H1 (cell line): Measurements from ENCODE around the gene ARHGDIG. TPM values are rescaled to one million over a fixed set of nuclear protein-coding genes. Genes with fewer than 3 reads are reported as not detected.

ENCODE experiments used
- CTCF ChIA-PET: fragments of 300-600 bp; sonication (Branson Sonifier 250); formaldehyde crosslinking; loops from one replicate; lab custom pipeline; 2021; ENCODE audit not compliant: partially characterized antibody; lab: Charles Lee
- POLR2A ChIA-PET: fragments of 300-600 bp; sonication (Branson Sonifier 250); formaldehyde crosslinking; loops from one replicate; lab custom pipeline; 2021; ENCODE audit warnings: inconsistent platforms; ENCODE audit not compliant: partially characterized antibody; lab: Charles Lee
- DNase-seq, 2 experiments: peaks; one replicate each; pipeline versions ENCODE4 v3.0.0 to v3.0.0-alpha.2; 2010 to 2022; ENCODE audit warnings: low spot score in 2 of 2, low read depth in 1 of 2, mixed read lengths in 1 of 2
- FAIRE-seq: peaks from 2 replicates; lab custom pipeline; 2011; peaks lifted over from hg19 to GRCh38; lab: Jason Lieb, UNC
- H2AFZ ChIP-seq: 2 replicates; pipeline ENCODE4 v1.8.1; 2012; ENCODE audit warnings: low read length, inconsistent platforms
- H2AK5ac ChIP-seq: 2 replicates; pipeline ENCODE4 v1.6.1; 2013; ENCODE audit warnings: low read depth, low read length
- H2BK120ac ChIP-seq: replicated peaks from 2 replicates; pipeline ENCODE3; 2013; ENCODE audit warnings: low read depth, low read length, inconsistent platforms
- H2BK12ac ChIP-seq: 2 replicates; pipeline ENCODE4 v1.6.1; 2013; ENCODE audit warnings: low read depth, low read length
- H2BK15ac ChIP-seq: 2 replicates; pipeline ENCODE4 v1.6.1; 2013; ENCODE audit warnings: low read length
- H2BK20ac ChIP-seq: 2 replicates; pipeline ENCODE4 v1.6.1; 2013; ENCODE audit warnings: low read length
- H2BK5ac ChIP-seq: 2 replicates; pipeline ENCODE4 v1.6.1; 2013; ENCODE audit warnings: low read depth, low read length
- H3K14ac ChIP-seq: 2 replicates; pipeline ENCODE4 v1.6.1; 2013; ENCODE audit warnings: inconsistent platforms; ENCODE audit not compliant: insufficient read length
- H3K18ac ChIP-seq: 2 replicates; pipeline ENCODE4 v1.6.1; 2013; ENCODE audit warnings: low read length; ENCODE audit errors: extremely low read depth
- H3K23ac ChIP-seq: 2 replicates; pipeline ENCODE4 v1.6.1; 2013; ENCODE audit warnings: inconsistent platforms; ENCODE audit not compliant: insufficient read length
- H3K23me2 ChIP-seq: 2 replicates; pipeline ENCODE4 v1.6.1; 2013; ENCODE audit warnings: low read depth, low read length
- H3K27ac ChIP-seq: 2 replicates; pipeline ENCODE4 v1.6.1; 2011; ENCODE audit warnings: low read depth, low read length, inconsistent platforms
- H3K27me3 ChIP-seq, 4 experiments: replicated peaks in 1 of 4; 1 replicate in 1 of 4; 2 replicates in 3 of 4; pipeline versions ENCODE4 v1.6.1 to v1.8.1; 2011 to 2013; ENCODE audit warnings: low read length in 3 of 4, mild to moderate bottlenecking in 3 of 4, inconsistent platforms in 2 of 4, mixed read lengths in 2 of 4, moderate library complexity in 1 of 4; ENCODE audit not compliant: control insufficient read depth in 3 of 4, insufficient read depth in 3 of 4; ENCODE audit errors: extremely low read depth in 1 of 4
- H3K36me3 ChIP-seq, 4 experiments: 2 replicates each; pipeline versions ENCODE4 v1.6.1 to v1.8.1; 2011 to 2013; ENCODE audit warnings: mild to moderate bottlenecking in 4 of 4, low read length in 3 of 4, moderate library complexity in 2 of 4, control low read depth in 1 of 4, inconsistent platforms in 1 of 4; ENCODE audit not compliant: insufficient read depth in 4 of 4, control insufficient read depth in 2 of 4
- H3K4ac ChIP-seq: replicated peaks from 2 replicates; pipeline ENCODE3; 2013; ENCODE audit warnings: low read length, low read depth, mixed read lengths, inconsistent platforms; ENCODE audit not compliant: insufficient read length
- H3K4me1 ChIP-seq, 4 experiments: replicated peaks in 1 of 4; 1 replicate in 1 of 4; 2 replicates in 3 of 4; pipeline versions ENCODE4 v1.6.1 to v1.8.1; 2011 to 2013; ENCODE audit warnings: low read length in 3 of 4, inconsistent platforms in 2 of 4, mixed read lengths in 1 of 4; ENCODE audit not compliant: insufficient read depth in 4 of 4, control insufficient read depth in 3 of 4
- H3K4me2 ChIP-seq, 2 experiments: 2 replicates each; pipeline versions ENCODE4 v1.6.1 to v1.8.1; 2011 to 2013; ENCODE audit warnings: low read depth in 2 of 2, low read length in 2 of 2, control low read depth in 1 of 2, inconsistent platforms in 1 of 2, mild to moderate bottlenecking in 1 of 2; ENCODE audit not compliant: insufficient read depth in 1 of 2
- H3K4me3 ChIP-seq, 4 experiments: fragments of 200-600, 300-600 bp in 1 of 4; sonication (generic), shearing (Covaris generic), sonication (Bioruptor Twin) in 1 of 4; 2 replicates each; pipeline versions ENCODE4 v1.5.1 to v1.8.1; 2011 to 2016; ENCODE audit warnings: low read length in 4 of 4, low read depth in 3 of 4, control low read depth in 2 of 4, inconsistent platforms in 2 of 4, mild to moderate bottlenecking in 2 of 4, mixed read lengths in 1 of 4, moderate library complexity in 1 of 4; ENCODE audit not compliant: insufficient read depth in 2 of 4; ENCODE audit errors: extremely low read depth in 1 of 4
- H3K56ac ChIP-seq: replicated peaks from 2 replicates; pipeline ENCODE3; 2013; ENCODE audit warnings: low read depth, mild to moderate bottlenecking, mixed read lengths, low read length, inconsistent platforms; ENCODE audit not compliant: insufficient read length
- H3K79me1 ChIP-seq: 2 replicates; pipeline ENCODE4 v1.6.1; 2013; ENCODE audit warnings: low read depth, low read length, control low read depth
- H3K79me2 ChIP-seq, 2 experiments: 2 replicates each; pipeline versions ENCODE4 v1.6.1 to v1.8.1; 2012 to 2013; ENCODE audit warnings: low read length in 2 of 2, mild to moderate bottlenecking in 2 of 2, inconsistent platforms in 1 of 2; ENCODE audit not compliant: insufficient read depth in 2 of 2, control insufficient read depth in 1 of 2
- H3K9ac ChIP-seq, 4 experiments: replicated peaks in 1 of 4; 1 replicate in 1 of 4; 2 replicates in 3 of 4; pipeline versions ENCODE4 v1.6.1 to v1.8.1; 2011 to 2013; ENCODE audit warnings: low read depth in 3 of 4, low read length in 3 of 4, control low read depth in 2 of 4, mild to moderate bottlenecking in 2 of 4, moderate library complexity in 2 of 4, inconsistent platforms in 1 of 4; ENCODE audit errors: extremely low read depth in 1 of 4
- H3K9me3 ChIP-seq, 2 experiments: 2 replicates each; pipeline versions ENCODE4 v1.6.1 to v1.8.1; 2012 to 2013; ENCODE audit warnings: mild to moderate bottlenecking in 2 of 2, moderate library complexity in 2 of 2, control low read depth in 1 of 2, inconsistent platforms in 1 of 2, low read depth in 1 of 2, low read length in 1 of 2, mixed read lengths in 1 of 2; ENCODE audit not compliant: insufficient read depth in 2 of 2
- H4K20me1 ChIP-seq, 2 experiments: replicated peaks in 1 of 2; 2 replicates each; pipeline versions ENCODE3 to v1.8.1; 2011 to 2013; ENCODE audit warnings: inconsistent platforms in 2 of 2, low read length in 2 of 2, mild to moderate bottlenecking in 1 of 2; ENCODE audit not compliant: insufficient read depth in 2 of 2, control insufficient read depth in 1 of 2
- H4K5ac ChIP-seq: 2 replicates; pipeline ENCODE4 v1.6.1; 2013; ENCODE audit warnings: low read length, low read depth, mixed read lengths, inconsistent platforms; ENCODE audit not compliant: insufficient read length
- H4K8ac ChIP-seq: 2 replicates; pipeline ENCODE4 v1.8.0; 2013; ENCODE audit warnings: mild to moderate bottlenecking, moderate library complexity, low read length, inconsistent platforms; ENCODE audit not compliant: insufficient read depth; ENCODE audit errors: extremely low read depth
- H4K91ac ChIP-seq: replicated peaks from 2 replicates; pipeline ENCODE3; 2013; ENCODE audit warnings: low read length, mixed read lengths, inconsistent platforms; ENCODE audit not compliant: insufficient read length
- ASH2L ChIP-seq: fragments of 200-600, 300-600 bp; sonication (generic); IDR thresholded peaks from one replicate; pipeline ENCODE4 v1.7.1; 2017; ENCODE audit warnings: low read length
- BRCA1 ChIP-seq: IDR thresholded peaks from 2 replicates; pipeline ENCODE4 v1.6.1; 2012; ENCODE audit warnings: low read depth, low read length, improper control_type of control experiment
- CBX5 ChIP-seq: fragments of 300-800, 300-1000 bp; sonication (generic); IDR thresholded peaks from 2 replicates; pipeline ENCODE4 v1.7.1; 2016; ENCODE audit warnings: antibody characterized with exemption, low read length, low read depth
- CBX8 ChIP-seq: fragments of 300-800, 300-1000 bp; sonication (generic); IDR thresholded peaks from 2 replicates; pipeline ENCODE4 v1.7.1; 2016; ENCODE audit warnings: low read depth, low read length, borderline replicate concordance
- CHD1 ChIP-seq: IDR thresholded peaks from 2 replicates; pipeline ENCODE4 v1.6.1; 2012; ENCODE audit warnings: low read depth, low read length, improper control_type of control experiment
- CHD2 ChIP-seq: IDR thresholded peaks from 2 replicates; pipeline ENCODE4 v1.6.1; 2012; ENCODE audit warnings: low read length, improper control_type of control experiment
- KDM4A ChIP-seq: IDR thresholded peaks from one replicate; pipeline ENCODE4 v1.7.1; 2012; ENCODE audit warnings: low read depth, mild to moderate bottlenecking, moderate library complexity, low read length, inconsistent platforms; ENCODE audit not compliant: severe bottlenecking
- NANOG ChIP-seq: IDR thresholded peaks from 2 replicates; pipeline ENCODE4 v1.6.1; 2011; ENCODE audit warnings: low read length, low read depth, mild to moderate bottlenecking, inconsistent platforms; ENCODE audit not compliant: insufficient read depth, poor library complexity, severe bottlenecking
- PHF8 ChIP-seq: fragments of 200-600 bp; sonication (generic); conservative IDR thresholded peaks from 2 replicates; pipeline ENCODE4 v1.7.1; 2012; ENCODE audit warnings: low read depth, mild to moderate bottlenecking, inconsistent platforms, low read length, moderate library complexity
- SP1 ChIP-seq: IDR thresholded peaks from 2 replicates; pipeline ENCODE4 v1.6.1; 2011; ENCODE audit warnings: low read depth, low read length
- WGBS, 2 experiments: shearing (Covaris generic) in 1 of 2; methylation state at CpG; one replicate each; pipeline versions ENCODE4 v1.1.6 to v1.1.7; 2013 to 2015; ENCODE audit warnings: low lambda C conversion rate in 2 of 2, mixed read lengths in 2 of 2, inconsistent platforms in 1 of 2, low coverage in 1 of 2, missing lambda C conversion rate in 1 of 2; ENCODE audit not compliant: insufficient replicate concordance in 2 of 2, insufficient coverage in 1 of 2, insufficient read length in 1 of 2; ENCODE audit errors: extremely low coverage in 1 of 2, missing lambda C conversion rate in 1 of 2; 5-methylcytosine and 5-hydroxymethylcytosine counted together
- polyA plus RNA-seq, 7 experiments: library from polyadenylated mRNA; depleted of rRNA in 3 of 7; stranded (reverse) in 5 of 7; unstranded in 2 of 7; fragments of >200 nt in 5 of 7; fragments of 200-250 nt in 2 of 7; gene quantifications; 1 replicate in 5 of 7; 2 replicates in 1 of 7; 4 replicates in 1 of 7; pipeline versions ENCODE4 v1.2.1 to v1.2.3, GENCODE V29; 2011 to 2013; ENCODE audit warnings: missing spikeins in 2 of 7, mixed read lengths in 2 of 7
- total RNA-seq: library from RNA; stranded (reverse); fragmentation: NEBNext Ultra II Directional; extraction: Animal tissue kit (Norgen Biotek cat#: 25700); gene quantifications from 2 replicates; pipeline ENCODE4 v1.2.1, GENCODE V29; 2021
- TF ChIP-seq, protein P1 (sequence below): IDR thresholded peaks from 2 replicates; pipeline ENCODE4 v1.6.1; 2011; ENCODE audit warnings: low read length, improper control_type of control experiment

Gene ARHGDIG
- total and polyA plus RNA-seq, 2 of the 8 experiments (the other 6 are each of a cell fraction or from before 2014, with no cell fraction given), result 1.2 to 2.9 TPM

GRCh38 chr16:270381-271255, 9.8 kb upstream of the ARHGDIG start:
- Histone ChIP-seq H4K5ac (no peak overlapping the region), H3K9me3 (no peaks in the 10 kb centered on the region), H4K20me1 (peaks cover 0 to 9% of the 10 kb centered on the region in 2 experiments), H2AK5ac (no peak overlapping the region), H3K4me3 (no peak overlapping the region), H3K4me1 (peaks cover 0 to 6% (median 4%) of the 10 kb centered on the region in 4 experiments; a peak in 3 of 7 replicates), H3K79me2 (no peaks in the 10 kb centered on the region), H2BK12ac (no peak overlapping the region), H3K23ac (no peak overlapping the region), H3K36me3 (no peaks in the 10 kb centered on the region), H2BK15ac (no peak overlapping the region), H3K23me2 (peaks cover 8% of the 10 kb centered on the region), H2BK20ac (no peak overlapping the region), H3K14ac (no peak overlapping the region), H2BK120ac (no peak overlapping the region), H3K18ac (no peak overlapping the region), H3K27ac (no peak overlapping the region), H4K8ac (no peak overlapping the region), H2AFZ (no peak overlapping the region), H4K91ac (no peak overlapping the region), H3K79me1 (no peaks in the 10 kb centered on the region), H3K4ac (no peak overlapping the region), H3K9ac (no peak overlapping the region), H3K27me3 (peaks cover 6 to 16% (median 13%) of the 10 kb centered on the region in 4 experiments; a peak in 6 of 7 replicates), H2BK5ac (no peak overlapping the region), H3K56ac (no peak overlapping the region), H3K4me2 (no peak overlapping the region)
- ChIA-PET POLR2A (interaction anchor here (0.8 to 2.5 kb wide), 4 partner anchors 8 to 16 kb away, joined by 3 to 6 read pairs (median 4); partner anchors contain the start of gene ARHGDIG), CTCF (interaction anchor here (1.1 to 2.0 kb wide), 5 partner anchors 9 to 92 kb away, joined by 3 to 10 read pairs (median 5); partner anchors contain the start of gene ARHGDIG)
- 94% methylated on average over 29 of the region's 34 CpGs; no CpG with 5 or more reads in 1 of the 2 experiments for WGBS, 2 experiments
- FAIRE-seq (no peak), DNase-seq (no peak)
- TF ChIP-seq BRCA1, result no peak
- no peak for TF ChIP-seq ASH2L
- no peak for TF ChIP-seq NANOG
- TF ChIP-seq, protein P1, sequence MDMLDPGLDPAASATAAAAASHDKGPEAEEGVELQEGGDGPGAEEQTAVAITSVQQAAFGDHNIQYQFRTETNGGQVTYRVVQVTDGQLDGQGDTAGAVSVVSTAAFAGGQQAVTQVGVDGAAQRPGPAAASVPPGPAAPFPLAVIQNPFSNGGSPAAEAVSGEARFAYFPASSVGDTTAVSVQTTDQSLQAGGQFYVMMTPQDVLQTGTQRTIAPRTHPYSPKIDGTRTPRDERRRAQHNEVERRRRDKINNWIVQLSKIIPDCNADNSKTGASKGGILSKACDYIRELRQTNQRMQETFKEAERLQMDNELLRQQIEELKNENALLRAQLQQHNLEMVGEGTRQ, result no peak
- no peak for TF ChIP-seq CBX8
- TF ChIP-seq CBX5, result no peak
- TF ChIP-seq PHF8, result no peak
- TF ChIP-seq CHD2, result no peak
- no peak for TF ChIP-seq CHD1
- no peak for TF ChIP-seq KDM4A
- no peak for TF ChIP-seq SP1
